HG02970 (cell line): ENCODE data around the gene IL4I1.

ENCODE experiments used
- ATAC-seq: cut with Tn5 transposase; IDR thresholded peaks from one replicate; pipeline ENCODE4 v1.9.1; 2021; ENCODE audit warnings: mild to moderate bottlenecking, moderate library complexity, moderate number of reproducible peaks; ENCODE audit not compliant: unreplicated experiment, low FRiP score

Gene IL4I1

GRCh38 chr19:49854378-49855263, 42.1 kb downstream of the IL4I1 start:
- no peak for ATAC-seq

- no peak for ATAC-seq
These were observed 42.8 kb downstream of the IL4I1 start for GRCh38 chr19:49853852-49854377.

- ATAC-seq: no peak
These were observed 44.0 kb downstream of the IL4I1 start for GRCh38 chr19:49852631-49853126.

GRCh38 chr19:49851456-49852259, 45.0 kb downstream of the IL4I1 start:
- no peak for ATAC-seq

DNA sequence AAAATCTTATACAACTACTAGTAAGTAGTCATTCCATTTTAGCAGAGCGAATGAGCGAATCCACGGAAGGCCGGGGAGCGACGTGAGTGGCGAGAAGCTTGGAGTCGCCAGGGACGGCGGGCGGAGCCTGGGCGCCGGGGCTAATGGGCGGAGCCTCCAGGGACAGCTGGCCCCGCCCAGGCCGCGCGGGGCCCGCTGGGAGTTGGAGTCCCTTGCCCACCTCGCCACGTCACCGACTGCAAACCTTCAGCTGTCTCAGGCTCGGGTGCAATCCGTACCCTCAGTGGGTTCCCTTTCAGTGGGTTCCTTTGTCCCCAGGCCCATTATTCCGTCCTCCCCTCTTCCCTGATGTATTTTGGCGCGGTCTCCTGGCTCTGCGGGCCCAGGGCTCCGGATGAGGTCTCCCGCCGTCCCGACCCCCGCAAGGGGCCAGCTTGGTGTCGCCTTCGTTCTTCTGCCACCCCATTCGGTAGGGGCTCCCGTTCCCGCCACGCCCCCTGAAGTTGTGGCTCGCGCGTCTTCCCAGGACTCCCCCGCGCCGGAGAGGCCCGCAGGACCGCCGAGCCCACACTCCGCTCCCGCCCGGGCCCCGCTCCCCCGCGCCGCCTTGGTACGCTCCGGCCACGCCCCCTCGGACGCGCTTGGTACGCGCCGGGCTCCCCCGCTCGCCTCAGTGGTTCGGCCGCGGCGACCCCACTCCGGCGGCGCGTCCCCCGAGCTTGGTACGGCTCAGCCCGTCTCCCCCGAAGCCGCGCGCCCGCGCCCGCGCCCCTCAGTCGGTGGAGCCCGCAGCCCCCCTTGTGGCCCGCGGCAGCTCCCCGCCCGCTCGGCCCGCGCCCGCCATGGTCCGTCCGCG, 46.0 kb downstream of the IL4I1 start, which contains the start of gene PTOV1:
Gene PTOV1 (plus strand): TSS at position 673 of the 856 bp plus-strand sequence.
- peak; percentile 81 for ATAC-seq

DNA sequence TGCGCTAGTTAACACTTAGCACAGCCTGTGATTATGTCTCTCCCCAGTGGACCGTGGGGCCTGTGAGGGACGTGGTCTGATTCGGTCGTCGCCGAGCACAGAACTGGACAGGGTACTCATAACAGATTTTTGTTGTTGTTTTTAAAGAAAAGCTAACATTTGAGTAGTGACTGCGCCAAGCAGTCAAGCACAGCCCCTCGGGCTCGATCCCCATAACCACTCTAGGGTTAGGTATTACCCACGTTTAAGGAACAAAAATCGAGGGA, 46.5 kb downstream of the IL4I1 start:
- ATAC-seq: no peak

- ATAC-seq: no peak
These were observed 47.1 kb downstream of the IL4I1 start for GRCh38 chr19:49849433-49850220.

GRCh38 chr19:49848938-49849337, 47.7 kb downstream of the IL4I1 start:
- no peak for ATAC-seq

DNA sequence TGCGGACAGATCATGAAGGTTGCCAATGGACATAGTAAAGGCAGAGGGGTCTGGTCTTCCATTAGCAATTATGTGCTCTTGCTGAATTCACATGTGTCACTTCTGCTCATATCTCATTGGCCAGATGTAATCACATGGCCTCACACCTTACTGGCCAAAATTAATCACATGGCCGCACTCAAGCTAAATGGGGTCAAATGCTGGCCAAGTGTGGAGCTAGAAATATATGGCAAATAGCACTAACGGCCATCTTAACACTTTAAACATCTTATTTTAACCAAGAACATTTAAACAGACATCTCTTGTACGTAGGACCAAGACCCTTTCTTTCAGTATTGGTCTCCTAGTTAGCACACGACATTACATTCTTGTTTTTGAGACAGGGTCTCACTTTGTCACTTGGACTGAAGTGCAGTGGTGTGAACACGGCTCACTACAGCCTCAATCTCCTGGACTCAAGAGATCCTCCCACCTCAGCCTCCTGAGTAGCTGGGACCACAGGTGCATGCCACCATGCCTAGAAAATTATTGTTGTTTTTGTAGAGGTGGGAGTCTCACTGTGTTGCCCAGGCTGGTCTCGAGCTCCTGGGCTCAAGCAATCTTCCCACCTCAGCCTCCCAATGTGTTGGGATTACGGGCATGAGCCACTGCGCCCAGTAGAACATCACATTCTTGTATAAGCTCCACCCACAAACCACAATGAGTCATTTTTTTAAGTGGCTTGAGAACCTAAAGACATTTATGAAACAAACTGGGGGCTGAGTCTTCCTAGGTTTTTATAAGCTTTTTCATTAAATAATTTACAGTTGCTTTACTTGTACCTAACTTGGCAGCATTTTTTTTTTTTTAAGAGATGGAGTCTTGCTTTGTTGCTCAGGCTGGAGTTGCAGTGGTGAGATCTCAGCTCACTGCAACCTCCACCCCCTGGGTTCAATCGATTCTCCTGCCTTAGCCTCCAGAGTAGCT, 48.7 kb downstream of the IL4I1 start:
- ATAC-seq: no peak

- ATAC-seq: no peak
These were observed 50.3 kb downstream of the IL4I1 start for GRCh38 chr19:49846408-49846807.

GRCh38 chr19:49845414-49845813, 51.3 kb downstream of the IL4I1 start:
- ATAC-seq: no peak

DNA sequence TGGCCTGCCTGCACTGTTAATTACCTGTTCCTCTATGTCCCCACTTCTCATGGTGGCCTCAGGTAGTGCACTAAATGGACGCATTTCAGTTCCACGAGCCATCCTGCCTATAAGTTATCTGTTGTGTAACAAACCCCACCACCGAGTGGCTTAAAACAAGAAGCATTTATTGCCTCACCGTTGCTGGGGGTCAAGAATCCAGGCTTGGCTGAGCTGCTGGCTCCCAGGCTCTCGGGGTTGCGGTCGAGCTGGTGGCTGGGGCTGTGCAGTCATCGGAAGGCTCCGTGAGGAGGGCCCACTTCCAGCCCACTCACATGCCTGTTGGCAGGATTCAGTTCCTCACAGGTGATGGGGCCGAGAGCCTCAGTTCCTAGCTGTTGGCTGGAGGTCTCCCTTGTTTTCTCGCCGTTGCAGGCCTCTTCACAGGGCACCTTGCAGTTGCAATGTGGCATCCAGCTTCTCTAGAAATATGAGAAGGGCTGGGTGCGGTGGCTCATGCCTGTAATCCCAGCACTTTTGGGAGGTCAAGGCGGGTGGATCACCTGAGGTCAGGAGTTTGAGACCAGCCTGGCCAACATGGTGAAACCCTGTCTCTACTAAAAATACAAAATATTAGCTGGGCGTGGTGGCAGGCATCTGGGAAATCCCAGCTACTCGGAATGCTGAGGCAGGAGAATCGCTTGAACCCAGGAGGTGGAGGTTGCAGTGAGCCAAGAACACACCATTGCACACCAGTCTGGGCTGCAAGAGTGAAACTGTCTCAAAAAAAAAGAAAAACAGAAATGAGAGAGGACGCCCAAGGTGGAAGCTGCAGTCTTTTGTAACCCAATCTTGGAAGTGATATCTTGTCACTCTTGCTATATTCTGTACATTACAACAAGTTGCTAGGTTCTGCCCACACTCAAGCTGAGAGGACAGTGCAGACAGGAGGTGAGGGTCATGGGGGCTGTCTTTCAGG, 52.3 kb downstream of the IL4I1 start:
- ATAC-seq: no peak

- ATAC-seq: no peak
These were observed 53.4 kb downstream of the IL4I1 start for GRCh38 chr19:49843265-49843664.

- ATAC-seq: no peak
These were observed 55.9 kb downstream of the IL4I1 start for GRCh38 chr19:49840736-49841249.

- no peak for ATAC-seq
These were observed 56.4 kb downstream of the IL4I1 start for GRCh38 chr19:49840321-49840720.

GRCh38 chr19:49839713-49840112, 57.0 kb downstream of the IL4I1 start:
- ATAC-seq: no peak
